OCI-M2 (cell line): ENCODE data around the gene TMBIM6.

Experiments
- DNase-seq: peaks from one replicate; lab custom pipeline; 2025; ENCODE audit not compliant: unreplicated experiment; lab: John Stamatoyannopoulos, UW

The TMBIM6 gene

GRCh38 chr12:49796606-49797448 is 55.5 kb downstream of the TMBIM6 start:
- no peak for DNase-seq

GRCh38 chr12:49797449-49797776 is 56.1 kb downstream of the TMBIM6 start:
- DNase-seq: no peak

- DNase-seq: no peak
Observed at GRCh38 chr12:49798248-49798647, 56.9 kb downstream of the TMBIM6 start.

GRCh38 chr12:49798934-49799333 is 57.6 kb downstream of the TMBIM6 start:
- DNase-seq: no peak

- no peak for DNase-seq
Observed at GRCh38 chr12:49800421-49801140, 59.2 kb downstream of the TMBIM6 start.

- DNase-seq: no peak
Observed at GRCh38 chr12:49801141-49802063, 60.0 kb downstream of the TMBIM6 start.

GRCh38 chr12:49803693-49804450 is 62.5 kb downstream of the TMBIM6 start:
- DNase-seq: no peak

DNA sequence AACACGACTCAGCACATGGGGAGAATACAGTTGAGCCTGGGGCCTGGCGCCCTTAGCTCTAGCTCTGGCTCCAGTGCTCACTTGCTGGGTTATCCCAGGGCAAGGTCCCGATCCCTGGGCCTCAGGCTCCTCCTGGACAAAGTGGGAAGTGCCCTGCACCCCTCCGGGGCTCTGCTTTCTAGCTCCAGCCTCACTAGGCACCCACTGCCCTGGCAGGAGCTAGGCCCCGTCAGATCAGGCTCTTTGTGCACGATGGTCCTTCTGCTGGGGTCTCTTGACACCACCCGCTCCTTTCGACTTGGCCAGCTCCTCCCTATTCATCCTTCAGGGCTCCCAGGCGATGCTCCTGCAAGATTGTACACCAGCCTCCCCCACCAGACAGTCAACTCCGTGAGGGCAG is 63.5 kb downstream of the TMBIM6 start:
- no peak for DNase-seq

DNA sequence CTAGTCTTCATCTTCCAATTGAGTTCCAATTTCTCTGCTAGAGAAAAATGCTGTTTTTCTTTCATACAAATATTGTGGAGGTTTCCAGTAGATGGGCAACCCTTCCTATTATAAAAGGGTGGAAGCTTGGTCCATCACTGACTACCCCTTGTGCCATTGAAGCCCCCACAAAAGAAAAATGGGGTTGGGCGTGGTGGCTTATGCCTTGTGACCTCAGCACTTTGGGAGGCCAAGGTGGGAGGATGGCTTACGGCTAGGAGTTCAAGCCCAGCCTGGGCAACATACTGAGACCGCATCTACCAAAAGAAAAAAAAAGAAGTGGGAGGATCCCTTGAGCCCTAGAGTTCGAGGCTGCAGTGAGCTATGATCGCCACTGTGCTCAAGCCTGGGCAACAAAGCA is 64.1 kb downstream of the TMBIM6 start:
- DNase-seq: no peak

DNA sequence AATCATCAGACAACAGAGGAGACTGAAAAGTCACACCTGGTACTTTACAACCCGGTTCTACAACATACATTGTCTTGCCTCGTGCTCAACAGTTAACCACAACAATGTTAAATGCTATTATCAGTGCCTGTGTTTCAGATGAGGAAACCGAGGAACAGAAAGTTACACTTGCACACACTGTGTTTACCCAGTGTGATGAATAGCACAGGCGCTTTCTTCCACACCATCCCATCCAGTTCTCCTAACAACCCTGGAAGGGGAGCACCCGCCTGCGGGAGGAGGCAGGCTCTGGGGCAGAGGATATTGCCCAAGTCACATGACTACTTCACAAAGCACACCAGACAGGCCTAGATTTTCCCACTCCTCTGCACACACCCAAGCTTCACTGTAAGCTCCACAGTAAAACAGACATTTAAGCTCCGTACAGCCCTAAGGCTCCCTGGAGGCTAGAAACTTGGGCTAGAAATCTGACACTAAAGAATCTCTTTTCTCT is 65.0 kb downstream of the TMBIM6 start:
- no peak for DNase-seq

DNA sequence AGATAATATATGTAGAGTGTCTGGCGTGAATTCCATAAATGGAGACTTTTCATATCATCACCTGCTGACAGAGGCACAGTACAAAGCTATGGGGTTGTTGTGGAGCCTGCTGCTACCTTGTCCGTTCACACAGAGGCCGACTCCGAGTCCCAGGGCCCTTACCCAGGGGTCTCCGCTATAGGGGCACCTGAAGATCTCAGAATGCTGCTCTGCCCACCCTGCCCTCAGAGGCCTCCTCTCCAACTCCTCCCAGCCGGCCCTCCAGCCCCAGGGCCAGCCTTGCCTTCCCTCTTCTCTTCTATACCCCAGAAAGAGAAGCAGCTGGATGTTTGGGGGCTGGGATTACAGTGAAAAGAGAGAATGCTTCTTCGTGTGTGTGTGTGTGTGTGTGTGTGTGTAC is 65.5 kb downstream of the TMBIM6 start:
- no peak for DNase-seq

- DNase-seq: no peak
Observed at GRCh38 chr12:49807991-49808580, 66.7 kb downstream of the TMBIM6 start.

DNA sequence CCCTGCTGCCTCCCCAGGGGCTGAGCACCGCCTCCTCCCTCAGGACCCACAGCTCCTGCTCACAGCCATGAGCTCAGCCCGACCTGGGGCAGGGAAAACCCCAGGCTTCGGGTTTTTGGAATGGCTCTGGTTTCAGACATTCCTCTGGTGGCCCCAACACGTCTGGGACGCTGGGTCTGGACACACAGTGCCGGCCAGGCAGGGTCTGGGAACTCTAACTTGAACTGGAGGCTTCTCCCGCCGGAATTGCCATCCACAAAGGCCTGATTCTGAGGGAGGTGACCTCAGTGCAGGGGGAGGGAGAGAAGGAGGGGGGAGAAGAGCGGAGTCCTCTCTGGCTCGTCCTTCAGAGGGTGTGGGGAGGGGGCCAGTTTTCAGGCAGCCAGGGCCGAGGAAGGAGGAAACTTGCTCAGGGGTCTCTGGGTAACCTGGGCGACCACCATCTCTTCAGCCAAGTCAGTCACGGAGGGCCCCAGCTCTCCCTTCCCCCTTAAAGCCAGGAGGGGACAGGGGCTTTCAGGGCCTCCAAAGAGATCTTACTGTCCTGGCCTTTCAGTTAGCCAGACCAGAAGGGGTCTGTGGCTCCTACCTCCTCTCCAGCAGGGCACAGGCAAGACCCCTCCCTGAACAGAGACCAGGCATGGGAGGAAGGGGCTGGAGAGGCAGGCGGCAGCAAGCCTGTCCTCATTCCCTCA is 67.5 kb downstream of the TMBIM6 start:
- DNase-seq: no peak

- DNase-seq: no peak
Observed at GRCh38 chr12:49809381-49809905, 68.1 kb downstream of the TMBIM6 start.

DNA sequence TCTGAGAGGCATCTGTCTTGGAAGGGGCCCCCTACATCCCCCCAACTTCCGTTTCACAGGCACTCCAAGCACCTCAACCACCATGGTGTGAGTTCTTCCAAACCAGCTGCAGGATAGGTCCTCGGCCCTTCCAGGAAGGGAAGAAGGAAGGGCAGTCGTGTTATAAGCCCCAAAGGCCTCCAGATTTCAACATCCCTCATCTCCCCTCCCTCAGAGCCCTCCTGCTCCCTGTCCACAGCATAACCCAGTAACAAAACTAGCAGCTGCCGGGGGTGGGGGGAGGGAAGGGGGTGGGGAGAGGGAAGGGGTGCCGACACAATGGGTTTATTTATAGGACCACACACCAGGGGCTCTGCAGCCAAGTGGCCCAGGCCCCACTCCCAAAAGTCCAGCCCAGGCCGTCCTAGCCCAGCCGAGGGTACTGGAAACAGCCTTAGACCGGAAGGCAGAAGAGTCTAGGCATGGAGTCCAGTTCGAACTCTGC is 68.6 kb downstream of the TMBIM6 start:
- no peak for DNase-seq

- DNase-seq: no peak
Observed at GRCh38 chr12:49811136-49811535, 69.8 kb downstream of the TMBIM6 start.

GRCh38 chr12:49811961-49812401 is 70.6 kb downstream of the TMBIM6 start:
- no peak for DNase-seq

DNA sequence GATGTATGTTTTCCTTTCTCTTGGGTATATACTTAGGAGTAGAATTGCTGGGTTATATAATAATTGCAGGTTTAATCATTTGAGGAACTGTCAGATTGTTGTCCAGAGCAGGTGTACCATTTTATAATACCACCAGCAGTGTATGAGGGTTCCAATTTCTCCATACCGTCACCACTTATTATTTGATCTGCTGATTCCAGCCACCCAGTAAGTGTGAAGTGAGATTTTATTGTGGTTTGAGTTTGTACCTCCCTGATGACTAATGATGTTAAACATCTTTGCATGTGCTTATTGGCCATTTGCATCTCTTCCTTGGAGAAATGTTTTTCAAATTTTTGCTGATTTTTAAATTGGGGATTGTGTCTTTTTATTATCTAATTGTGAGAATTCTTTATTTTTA is 71.8 kb downstream of the TMBIM6 start:
- no peak for DNase-seq
